Activated T-helper 9 cell treated with anti-CD3 and anti-CD28 coated beads, Interleukin-2, amount 50 U/mL, for 16 hours (primary cell): ENCODE data around the gene ZFR2.

Experiments used
- DNase-seq: peaks from one replicate; pipeline ENCODE4 v3.0.0-alpha.2; 2020; ENCODE audit warnings: low read depth

The ZFR2 gene

DNA sequence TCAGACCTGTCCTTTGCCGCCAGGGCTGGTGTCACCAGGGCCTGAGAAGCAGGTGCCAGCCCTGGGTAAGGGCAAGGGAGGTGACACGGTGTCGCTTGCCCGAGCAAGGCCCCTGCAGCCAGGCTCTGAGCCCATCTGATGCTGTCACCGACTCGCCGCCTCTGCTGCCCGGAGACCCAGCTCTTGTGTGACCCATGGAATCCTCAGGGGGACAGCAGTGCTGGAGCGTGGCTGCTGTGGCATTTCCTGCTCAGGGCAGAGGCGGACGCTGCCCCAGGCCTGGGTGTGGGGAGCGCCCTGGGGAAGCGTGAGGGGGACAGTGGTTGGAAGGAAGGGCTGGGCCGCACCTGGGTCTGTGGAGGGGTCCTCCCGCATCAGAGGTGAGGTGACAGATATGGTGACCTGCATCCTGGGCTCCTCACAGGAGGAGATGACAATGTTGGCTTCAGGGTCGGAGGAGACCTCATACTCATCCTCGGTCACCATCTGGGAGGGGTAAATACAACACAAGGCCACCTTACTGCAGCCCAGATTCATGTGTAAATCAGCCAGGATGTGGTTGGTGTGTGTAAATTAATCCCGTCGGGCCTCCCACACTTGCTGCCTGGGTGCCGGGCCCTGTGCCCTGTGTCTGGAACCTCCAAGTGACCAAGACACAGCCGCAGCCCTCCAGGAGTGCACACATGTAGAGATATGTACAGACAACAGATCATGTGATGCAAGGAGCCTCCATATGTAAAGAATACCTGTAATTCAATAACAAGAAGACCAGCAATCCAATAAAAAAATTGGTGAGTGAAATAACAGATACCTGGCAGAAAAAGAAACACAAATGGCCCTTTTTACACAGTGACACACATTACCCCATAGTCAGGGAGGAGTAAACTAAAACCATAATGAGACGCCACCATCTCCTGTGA is 55.1 kb downstream of the ZFR2 start:
- DNase-seq = no peak

DNA sequence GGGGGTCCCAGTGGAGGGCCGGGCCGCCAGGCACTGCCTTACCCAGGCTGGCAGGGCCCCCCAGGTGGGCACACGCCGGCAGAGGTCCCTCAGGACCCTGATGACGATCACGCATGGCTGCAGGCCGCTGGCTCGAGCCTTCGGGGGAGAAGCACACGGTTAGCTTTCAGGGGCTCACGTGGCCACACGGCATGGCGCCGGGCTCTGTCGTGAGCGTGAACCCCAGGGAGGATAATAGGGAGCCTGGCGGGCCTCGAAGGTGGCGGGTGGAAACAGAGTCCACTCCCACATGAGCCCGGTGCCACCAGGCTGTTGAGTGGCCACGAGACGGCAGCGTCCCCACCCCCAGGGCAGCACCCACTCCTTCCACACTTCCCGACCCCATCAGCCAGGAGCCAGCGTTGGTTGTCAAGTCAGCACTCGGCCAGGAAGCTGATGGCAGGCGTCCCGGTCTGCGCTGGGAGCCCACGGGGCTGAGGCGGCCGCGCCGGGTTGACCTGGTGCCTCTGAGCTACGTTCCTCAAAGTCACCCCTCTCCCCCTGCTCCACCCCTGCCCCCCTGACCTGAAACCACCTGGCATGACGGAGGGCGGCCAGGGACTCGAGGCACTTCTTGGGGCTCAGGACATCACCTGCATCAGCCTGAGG is 58.0 kb downstream of the ZFR2 start:
- DNase-seq = no peak

DNA sequence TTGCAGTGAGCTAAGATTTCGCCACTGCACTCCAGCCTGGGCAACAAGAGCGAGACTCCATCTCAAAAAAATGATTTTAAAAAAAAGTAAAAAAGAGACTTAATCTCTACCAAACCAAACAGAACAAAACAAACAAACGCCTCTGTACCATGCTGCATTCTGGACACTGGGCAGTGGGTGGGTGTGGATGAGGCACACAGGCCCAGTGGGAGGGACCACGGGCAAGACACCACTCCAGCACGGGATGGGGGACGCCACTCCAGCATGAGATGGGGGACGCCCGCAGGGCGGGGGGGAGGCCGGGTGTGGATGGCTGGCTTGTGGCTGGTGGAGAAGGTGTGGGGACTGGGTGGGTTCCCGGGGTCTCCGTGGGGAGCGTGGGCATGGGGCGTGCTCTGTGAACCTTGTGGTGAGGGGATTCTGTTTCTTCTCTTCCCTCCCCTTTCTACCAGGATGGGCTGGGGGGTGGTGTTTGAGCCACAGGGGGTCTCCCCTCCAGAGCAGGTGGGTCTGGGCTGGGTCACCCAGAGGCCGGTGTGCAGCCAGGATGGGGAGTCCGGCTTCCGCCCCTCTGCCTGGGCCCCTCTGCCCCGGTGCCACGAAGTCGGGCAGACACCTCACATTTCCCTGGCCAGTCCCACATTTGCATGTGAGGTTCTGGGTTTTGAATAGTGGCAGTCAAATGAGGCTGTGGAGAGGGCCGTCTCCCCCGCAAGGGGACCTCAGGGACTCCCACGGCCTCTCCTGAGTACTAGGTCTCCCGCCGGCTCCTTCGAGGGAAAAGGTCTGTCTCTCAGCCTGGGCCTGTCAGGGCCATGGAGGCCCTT is 58.7 kb downstream of the ZFR2 start:
- DNase-seq = no peak

DNA sequence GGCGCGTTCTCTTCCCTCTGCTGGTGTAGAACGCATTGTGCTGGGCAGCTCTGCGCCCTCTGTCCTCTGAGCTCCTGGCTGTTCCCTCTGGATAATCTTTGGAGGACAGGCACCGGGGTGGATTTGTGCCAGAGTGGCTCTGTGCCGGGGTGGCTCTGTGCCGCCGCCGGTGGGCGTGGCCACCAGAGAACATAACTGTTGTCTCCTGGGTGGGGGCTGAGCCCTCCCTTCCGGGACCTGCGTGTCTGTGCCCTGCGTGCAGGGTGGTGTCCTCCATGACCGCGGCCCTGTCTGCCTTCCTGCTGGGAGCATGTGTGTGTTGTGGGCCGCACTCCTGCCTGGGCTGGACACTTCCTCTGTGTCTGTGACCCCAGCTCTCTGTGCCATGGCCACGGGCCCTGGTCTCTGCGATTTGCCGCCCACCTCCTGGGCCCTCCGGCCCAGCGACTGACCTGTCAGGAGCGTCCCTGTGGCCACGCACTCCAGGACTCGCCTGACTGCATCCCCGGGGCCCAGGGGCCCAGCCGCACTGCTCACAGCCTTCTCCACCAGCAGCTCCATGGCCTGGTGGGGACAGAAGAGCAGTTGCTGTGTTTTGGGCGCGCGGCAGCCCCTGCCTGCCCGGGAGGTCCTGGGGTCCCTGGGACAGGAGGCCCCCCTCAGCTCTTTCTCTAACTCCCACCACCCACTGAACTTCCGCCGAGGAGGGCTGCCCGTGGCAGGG is 60.3 kb downstream of the ZFR2 start:
- no peak for DNase-seq

DNA sequence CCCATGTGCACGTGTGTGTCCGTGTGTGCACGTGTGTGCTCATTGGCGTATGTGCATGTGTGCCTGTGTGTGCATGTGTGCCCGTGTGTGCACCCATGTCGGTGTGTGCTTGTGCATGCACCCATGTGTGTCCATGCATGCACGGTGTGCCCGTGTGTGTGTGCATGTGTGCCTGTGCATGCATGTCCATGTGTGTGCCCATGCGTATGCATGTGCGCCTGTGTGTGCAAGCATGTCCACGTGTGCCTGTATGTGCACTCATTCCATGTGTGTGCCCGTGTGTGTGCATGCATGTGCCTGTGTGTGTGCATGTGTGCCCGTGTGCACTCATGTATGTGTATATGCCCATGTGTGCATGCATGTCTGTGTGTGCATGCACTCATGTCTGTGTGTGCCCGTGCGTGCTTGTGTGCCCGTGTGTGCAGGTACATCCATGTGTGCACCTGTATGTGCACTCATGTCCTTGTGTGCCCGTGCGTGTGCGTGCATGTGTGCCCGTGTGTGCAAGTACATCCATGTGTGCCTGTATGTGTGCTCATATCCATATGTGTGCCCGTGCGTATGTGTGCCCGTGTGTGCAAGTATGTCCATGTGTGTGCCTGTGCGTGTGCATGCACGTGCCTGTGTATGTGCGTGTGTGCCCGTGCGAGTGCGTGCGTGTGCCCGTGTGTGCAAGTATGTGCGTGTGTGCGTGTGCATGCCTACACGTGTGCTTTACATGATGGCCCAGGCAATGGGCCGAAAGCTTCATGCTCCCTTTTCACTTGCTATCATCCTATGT is 61.1 kb downstream of the ZFR2 start:
- DNase-seq = no peak

DNA sequence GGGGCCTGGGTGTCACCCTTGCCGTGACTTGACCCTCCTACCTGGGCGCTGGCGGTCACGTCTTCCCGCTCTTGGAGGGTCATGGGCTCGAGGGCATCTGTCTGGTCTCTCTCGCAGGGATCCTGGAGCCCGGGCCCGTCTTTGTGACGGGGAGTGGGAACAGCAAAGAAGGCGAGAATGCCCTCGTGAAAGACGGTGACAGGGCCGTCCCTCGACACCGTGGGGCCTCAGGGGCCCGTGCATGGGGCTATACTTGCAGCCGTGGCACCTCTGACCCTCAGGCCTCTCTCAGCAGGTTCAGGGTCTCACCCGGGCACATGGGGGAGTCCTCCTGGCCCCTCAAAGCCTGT is 61.7 kb downstream of the ZFR2 start:
- DNase-seq = no peak

DNA sequence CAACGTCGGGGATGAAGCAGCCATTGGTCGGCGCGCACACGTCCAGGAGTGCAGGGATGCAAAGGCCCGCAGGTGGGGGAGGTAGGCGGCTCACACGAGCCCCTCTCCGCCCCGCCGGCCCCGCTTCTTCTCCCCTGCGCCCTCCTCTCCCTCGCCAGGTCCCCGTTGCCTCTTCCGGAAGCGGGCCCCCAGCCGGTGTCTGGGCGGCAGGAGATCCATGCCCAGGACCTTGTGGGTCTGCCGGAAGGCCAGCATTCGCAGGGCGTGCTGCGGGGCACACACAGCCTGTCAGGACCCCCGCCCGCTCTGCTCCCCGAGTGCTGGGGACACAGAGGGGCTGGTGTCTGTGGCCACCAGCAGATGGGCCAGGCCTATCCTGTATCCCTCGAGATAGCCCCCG is 63.0 kb downstream of the ZFR2 start:
- DNase-seq = no peak

DNA sequence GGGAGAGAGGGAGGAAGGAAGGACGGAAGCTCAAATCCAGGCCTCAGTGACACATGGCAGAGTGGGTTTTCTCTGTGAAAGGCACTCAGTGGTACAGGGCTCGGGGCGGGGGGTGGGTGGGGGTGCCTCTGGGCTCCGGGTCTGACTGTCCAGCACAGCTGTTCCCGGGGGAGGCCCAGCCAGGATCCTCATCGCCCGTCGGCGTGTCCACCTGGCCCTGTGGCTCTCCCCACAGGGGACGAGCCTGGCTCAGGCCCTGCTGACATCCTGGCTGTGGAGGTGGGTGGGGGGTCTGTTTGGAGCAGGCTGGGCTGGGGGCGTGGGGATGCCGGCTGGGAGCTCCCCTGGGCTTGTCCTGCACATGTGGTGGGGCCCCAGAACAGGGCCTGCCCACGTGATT is 64.4 kb downstream of the ZFR2 start:
- no peak for DNase-seq

DNA sequence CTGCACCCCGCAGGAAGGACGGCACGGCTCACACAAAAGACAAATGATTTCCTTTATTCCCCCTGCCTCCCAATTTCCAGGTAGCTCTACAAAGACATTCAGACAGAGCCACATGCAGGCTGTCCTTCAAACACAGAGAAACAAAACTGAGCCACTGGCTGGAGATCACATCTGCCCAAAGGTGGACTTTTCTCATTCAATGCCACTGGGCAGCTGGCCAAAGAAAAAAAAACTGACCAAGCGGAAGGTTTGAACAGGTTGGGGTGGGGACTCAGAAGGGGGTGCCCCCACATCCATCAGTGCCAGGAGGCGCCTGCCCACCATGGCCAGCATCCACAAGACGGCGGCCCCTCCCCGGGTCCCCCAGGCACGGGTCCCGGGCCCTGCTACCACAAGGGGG is 64.9 kb downstream of the ZFR2 start:
- no peak for DNase-seq

DNA sequence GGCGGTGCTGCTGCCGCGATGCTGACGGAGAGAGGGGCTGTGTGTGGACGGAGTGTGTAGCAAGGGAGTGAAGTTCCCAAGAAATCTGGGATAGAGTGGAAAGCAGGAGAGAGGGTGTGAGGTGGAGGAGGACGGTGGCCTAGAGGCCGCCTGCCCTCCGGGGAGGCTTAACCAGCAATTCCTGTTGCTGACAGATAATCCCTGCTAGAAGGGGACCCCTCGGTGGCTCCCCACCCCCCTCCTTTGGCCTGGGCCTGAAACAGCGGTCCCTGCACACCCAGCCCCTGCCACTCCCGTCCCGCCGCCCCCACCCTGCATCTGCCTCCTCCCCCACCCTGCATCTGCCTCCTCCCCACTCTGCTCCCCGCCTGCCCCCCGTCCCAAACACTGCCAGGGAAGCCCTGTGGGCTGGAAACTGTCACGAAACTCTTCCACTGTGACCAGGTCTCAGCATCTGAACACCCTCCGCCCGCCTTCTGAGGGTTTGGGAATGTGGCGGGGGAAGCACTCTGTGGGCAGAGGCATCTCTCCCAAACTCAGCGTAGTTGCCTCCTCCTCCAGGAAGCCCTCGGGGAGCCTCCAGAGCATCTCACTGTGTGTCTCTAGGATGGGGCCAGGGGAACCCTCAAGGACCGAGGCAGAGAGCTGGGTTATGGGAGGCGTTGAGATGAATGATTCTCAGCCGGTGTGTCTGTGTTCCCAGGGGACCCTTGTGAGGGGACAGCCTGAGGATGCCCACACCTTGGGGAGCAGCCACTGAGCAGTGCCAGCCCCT is 65.5 kb downstream of the ZFR2 start:
- no peak for DNase-seq

DNA sequence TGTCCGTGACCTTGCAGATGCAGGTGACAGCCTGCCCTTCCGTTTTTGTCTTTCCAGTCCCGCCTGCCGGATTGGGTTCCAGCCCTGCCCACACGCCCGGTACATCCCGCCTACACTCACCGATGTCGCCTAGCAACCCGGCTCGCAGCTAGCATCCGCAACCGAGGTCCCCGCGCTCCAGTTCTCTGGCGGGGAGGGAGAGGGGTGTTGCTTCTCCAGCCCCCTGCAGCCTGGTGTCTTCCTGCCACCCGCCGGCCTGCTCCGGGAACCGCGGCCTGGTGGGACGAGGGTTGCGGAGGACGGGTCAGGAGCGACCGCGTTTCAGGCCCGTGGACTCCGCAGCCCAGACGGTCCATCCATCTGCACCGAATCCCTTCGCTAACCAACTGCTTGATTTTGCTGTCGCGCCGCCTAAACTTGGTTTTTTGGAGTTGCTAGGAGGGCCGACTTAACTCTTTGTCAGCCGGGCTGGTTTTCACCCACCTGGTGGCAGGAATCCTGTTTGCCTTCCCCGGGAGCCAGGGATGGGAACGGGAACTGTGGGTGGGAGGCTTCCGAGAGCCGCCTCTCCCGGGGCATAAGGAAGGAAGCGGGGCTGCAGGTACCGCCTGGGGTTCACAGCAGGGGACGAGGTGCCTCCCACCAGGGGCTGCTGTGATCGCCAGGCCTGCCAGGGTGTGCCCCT is 67.3 kb downstream of the ZFR2 start:
- DNase-seq = peak; percentile 41

DNA sequence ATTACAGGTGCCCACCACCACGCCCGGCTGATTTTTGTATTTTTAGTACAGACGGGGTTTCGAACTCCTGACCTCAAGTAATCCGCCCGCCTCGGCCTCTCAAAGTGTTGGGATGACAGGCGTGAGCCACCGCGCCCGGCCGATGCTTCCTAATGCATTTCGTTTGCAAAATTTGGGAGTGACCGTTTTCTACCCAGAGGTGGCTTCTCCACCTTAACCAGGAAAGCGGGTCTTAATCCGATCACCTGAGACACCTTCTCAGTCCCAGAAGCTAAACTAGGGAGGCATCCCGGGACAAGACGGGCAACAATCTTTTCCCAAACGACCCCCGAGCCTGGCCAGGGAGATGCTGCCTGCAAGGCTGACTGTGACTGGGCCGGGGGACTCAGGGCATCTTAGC is 67.8 kb downstream of the ZFR2 start:
- DNase-seq = no peak

DNA sequence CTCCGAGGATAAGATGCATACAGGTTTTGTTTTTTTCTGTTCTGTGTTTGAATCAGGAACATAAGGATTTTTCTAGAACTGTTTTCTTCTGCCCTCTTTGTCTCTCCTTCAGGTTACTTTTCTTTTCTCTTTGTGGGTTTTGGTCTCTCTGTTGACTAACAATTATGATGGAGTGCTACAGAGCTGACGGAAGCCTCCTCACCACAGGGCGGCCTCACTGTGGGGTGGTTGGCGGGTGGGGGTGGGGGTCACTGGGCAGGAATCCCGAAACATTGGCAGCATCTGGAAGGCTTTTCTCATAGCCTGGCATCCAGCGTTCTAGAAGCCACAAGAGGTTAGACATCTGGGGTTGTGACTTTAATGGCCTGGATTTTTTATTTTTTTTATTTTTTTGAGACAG is 70.7 kb downstream of the ZFR2 start:
- DNase-seq = no peak

DNA sequence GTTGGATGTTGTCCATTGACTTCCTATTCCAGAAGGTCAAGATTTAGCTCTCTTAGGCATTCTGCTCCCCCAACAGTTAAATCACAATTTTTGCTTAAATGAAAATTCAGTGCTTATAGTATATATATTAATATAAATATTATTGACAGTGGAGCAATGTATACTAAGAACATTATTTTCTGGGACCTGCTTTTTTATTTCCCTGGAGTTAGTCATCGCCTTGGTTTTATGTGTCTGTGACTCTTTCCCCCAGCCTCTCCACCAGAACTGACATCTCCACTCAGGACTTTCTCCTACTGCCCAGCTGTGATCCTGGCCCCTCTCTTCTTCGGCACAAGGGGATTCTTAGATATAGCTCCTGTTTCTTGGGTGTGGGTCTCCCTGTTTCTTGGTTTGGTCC is 72.5 kb downstream of the ZFR2 start:
- no peak for DNase-seq

DNA sequence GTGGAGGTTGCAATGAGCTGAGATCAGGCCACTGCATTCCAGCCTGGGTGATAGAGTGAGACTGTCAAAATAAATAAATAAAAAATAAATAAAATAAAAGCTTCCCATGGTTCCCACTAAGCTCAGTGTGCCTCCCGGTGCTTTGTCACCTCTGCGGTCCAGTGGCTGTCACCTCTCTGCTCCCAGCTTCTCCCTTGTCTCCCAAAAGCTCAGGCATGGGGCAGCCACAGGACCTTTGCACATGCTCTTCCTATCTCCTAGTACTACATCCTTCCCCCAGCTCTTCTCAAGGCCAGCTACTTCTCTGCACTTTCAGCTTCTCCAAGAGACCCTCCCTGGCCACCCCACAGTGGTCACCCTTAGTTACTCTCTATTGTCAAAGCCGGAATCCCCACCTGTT is 75.0 kb downstream of the ZFR2 start:
- no peak for DNase-seq

DNA sequence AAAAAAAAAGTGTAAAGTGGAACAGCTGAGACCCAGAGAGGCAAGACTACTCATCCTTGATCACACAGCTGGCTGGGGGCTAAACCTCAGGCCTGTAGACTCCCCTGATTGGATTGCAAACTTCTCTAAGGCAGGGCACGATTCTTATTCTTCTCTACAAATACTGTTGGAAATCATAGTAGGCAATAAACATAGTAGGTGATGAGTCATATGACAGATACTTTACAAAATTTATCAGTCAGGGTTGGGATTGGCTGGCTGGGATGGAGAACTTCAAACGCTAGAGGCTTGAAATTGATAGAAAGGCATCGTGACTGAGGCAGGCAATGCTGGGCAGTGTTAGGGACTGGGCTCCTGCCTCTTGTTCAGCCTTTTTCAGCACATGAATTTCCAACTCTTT is 76.7 kb downstream of the ZFR2 start:
- no peak for DNase-seq

DNA sequence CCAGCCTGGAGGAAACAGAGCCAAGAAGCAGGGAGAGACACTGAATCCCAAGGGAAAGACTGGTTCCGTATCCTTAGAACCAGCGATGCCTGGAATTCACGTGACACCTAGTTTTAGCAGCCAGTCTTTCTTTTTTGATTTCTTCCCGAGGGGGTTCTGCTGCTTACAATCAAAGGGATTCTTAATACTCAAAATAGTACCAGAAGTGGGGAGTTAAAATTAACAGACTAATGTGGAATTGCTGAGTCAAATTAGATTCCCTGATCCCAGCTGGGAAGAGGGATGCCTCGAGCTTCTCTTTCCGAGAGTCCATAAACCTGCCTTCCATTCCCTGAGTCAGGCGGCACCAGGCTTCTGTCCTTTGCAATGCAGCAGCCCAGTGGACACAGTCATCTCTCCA is 77.9 kb downstream of the ZFR2 start:
- no peak for DNase-seq

DNA sequence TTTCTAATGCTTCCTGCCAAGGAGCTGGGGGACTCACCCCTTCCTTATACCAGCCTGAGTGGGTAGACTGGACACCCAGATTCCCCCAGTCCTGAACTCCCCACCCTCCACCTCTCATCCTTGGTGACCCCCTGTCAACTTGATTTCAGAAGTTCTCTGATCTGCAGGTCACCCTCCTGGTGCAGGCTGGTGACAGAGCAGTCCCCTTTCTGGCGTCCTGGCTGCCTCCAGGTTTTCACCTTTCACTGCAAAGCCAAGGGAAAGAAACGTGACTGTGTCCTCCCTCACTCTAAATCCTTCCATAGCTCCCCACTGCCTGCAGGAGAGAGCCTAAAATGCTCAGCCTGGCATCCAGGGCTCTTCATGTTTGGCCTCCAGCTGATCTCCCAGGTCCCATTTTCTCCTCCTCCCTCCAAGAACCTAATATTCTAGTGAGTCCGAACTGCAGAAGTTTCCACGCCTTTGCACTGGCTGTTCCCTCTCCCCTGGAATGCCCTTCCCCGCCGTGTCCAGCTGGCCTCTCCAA is 78.6 kb downstream of the ZFR2 start:
- no peak for DNase-seq

DNA sequence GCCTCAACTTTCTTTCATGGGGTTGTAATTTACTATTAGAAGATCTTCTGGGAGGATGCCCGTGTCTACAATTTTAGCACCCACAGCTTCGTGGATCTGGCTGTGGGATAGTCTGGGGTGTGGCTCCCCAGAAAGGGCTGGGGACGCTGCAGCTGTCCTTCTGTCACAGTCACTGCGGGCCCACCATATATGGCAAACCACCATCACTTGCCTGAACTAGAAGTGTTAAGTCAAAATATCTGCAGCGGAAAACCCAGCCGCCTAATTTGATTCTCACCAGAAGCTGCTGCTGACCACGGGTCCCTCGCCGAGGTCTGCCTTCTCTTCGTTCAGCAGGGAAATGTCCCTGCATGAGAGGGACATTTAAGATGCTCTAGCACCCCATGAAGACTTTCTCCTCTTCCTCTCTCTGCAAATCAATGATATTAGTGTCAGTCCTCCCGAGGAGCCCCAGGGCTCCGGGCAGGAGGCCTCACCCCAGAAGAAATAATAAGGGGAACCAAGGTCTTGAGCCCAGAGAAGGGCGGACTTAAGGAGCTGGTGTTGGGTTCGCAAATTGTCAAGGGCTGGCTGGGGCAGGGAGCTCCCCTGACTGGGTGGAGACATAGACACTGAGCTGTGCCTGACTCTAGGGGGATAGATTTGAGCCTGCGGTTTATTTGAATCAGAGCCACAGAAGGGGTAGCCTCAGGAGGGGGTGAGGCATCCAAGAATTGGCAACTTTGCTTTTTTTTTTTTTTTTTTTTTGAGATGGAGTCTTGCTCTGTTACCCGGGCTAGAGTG is 79.7 kb downstream of the ZFR2 start:
- DNase-seq = no peak
